VCaP (cell line): ENCODE data around the gene TMEM98.

ENCODE experiments used
- H3K27ac ChIP-seq: fragments of 450-650 bp; 2 replicates; pipeline ENCODE4 v1.5.1; 2017
- CTCF ChIP-seq: fragments of 450-650 bp; conservative IDR thresholded peaks from 2 replicates; pipeline ENCODE4 v1.5.1; 2017; ENCODE audit warnings: mild to moderate bottlenecking, moderate library complexity

Gene TMEM98

GRCh38 chr17:32927201-32927723 lies 691 bp upstream of the TMEM98 start:
- peak overlapping the region; percentile 90 for H3K27ac ChIP-seq

GRCh38 chr17:32928586-32929535 lies 908 bp downstream of the TMEM98 start:
- H3K27ac ChIP-seq: peak overlapping the region; percentile 90
- no peak for TF ChIP-seq CTCF

More at GRCh38 chr17:32927201-32927723, 691 bp upstream of the TMEM98 start:
- TF ChIP-seq CTCF: no peak

GRCh38 chr17:32929588-32929987 lies 1.6 kb downstream of the TMEM98 start:
- H3K27ac ChIP-seq: no peak overlapping the region
- no peak for TF ChIP-seq CTCF

- H3K27ac ChIP-seq: no peak overlapping the region
- TF ChIP-seq CTCF: no peak
Observed at GRCh38 chr17:32930512-32930911, 2.6 kb downstream of the TMEM98 start.

- TF ChIP-seq CTCF: no peak
- H3K27ac ChIP-seq: no peak overlapping the region
Observed at GRCh38 chr17:32931686-32932085, 3.7 kb downstream of the TMEM98 start.

- TF ChIP-seq CTCF: no peak
- no peak overlapping the region for H3K27ac ChIP-seq
Observed at GRCh38 chr17:32933881-32934280, 5.9 kb downstream of the TMEM98 start.

GRCh38 chr17:32935726-32936125 lies 7.8 kb downstream of the TMEM98 start:
- no peak for TF ChIP-seq CTCF
- no peak overlapping the region for H3K27ac ChIP-seq
